Measurements from ENCODE around the gene TNFRSF8.

TNFRSF8 gene

GRCh38 chr1:12188115-12188514 is 125.0 kb downstream of the TNFRSF8 start:
- TF ChIP-seq CTCF (IDR thresholded peaks at IDR 0.05; ENCODE audit: low read depth, low read length, missing control alignments), result no peak
- no peak overlapping the region for H3K4me3 ChIP-seq (ENCODE audit: low read depth, low read length)
- DNase-seq (ENCODE audit: low read depth), result no peak
- in situ Hi-C loops (cut with HindIII; ENCODE audit: low sequenced_read_pairs), result no loop called here

- in situ Hi-C loops (cut with HindIII; ENCODE audit: low sequenced_read_pairs), result no loop called here
- TF ChIP-seq CTCF (IDR thresholded peaks at IDR 0.05; ENCODE audit: low read depth, low read length, missing control alignments), result no peak
- no peak overlapping the region for H3K4me3 ChIP-seq (ENCODE audit: low read depth, low read length)
- no peak for DNase-seq (ENCODE audit: low read depth)
Measured at GRCh38 chr1:12188657-12189327, 125.7 kb downstream of the TNFRSF8 start.

GRCh38 chr1:12189328-12189682 is 126.2 kb downstream of the TNFRSF8 start:
- no peak overlapping the region for H3K4me3 ChIP-seq (ENCODE audit: low read depth, low read length)
- TF ChIP-seq CTCF (IDR thresholded peaks at IDR 0.05; ENCODE audit: low read depth, low read length, missing control alignments), result no peak
- no peak for DNase-seq (ENCODE audit: low read depth)
- in situ Hi-C loops (cut with HindIII; ENCODE audit: low sequenced_read_pairs), result no loop called here

GRCh38 chr1:12191242-12192032 is 128.3 kb downstream of the TNFRSF8 start:
- TF ChIP-seq CTCF (IDR thresholded peaks at IDR 0.05; ENCODE audit: low read depth, low read length, missing control alignments), result no peak
- in situ Hi-C loops (cut with HindIII; ENCODE audit: low sequenced_read_pairs), result no loop called here
- no peak for DNase-seq (ENCODE audit: low read depth)
- no peak overlapping the region for H3K4me3 ChIP-seq (ENCODE audit: low read depth, low read length)
